ENCODE results near the gene HYAL1.
"Not testable (repeated sequence)": the region's sequence is repeated elsewhere in the genome, so short reads cannot be mapped to it uniquely, and the experiment has no call there.

HYAL1 gene

GRCh38 chr3:50318163-50318562, 14.8 kb upstream of the HYAL1 start:
- no peak for DNase-seq

- DNase-seq, result no peak
Measured at GRCh38 chr3:50317300-50317699, 13.9 kb upstream of the HYAL1 start.

- peak; percentile 53 for DNase-seq
Measured at GRCh38 chr3:50316657-50317242, 13.4 kb upstream of the HYAL1 start.

- no peak for DNase-seq
Measured at GRCh38 chr3:50314816-50315215, 11.4 kb upstream of the HYAL1 start.

GRCh38 chr3:50314342-50314741, 11.0 kb upstream of the HYAL1 start:
- DNase-seq, result no peak

GRCh38 chr3:50312041-50312440, 8.7 kb upstream of the HYAL1 start:
- DNase-seq, result not testable (repeated sequence)

GRCh38 chr3:50304601-50305000, 1.2 kb upstream of the HYAL1 start:
- DNase-seq, result no peak

- no peak for DNase-seq
Measured at GRCh38 chr3:50302095-50303012, 1.0 kb downstream of the HYAL1 start.

- DNase-seq, result no peak
Measured at GRCh38 chr3:50300681-50301254, 2.6 kb downstream of the HYAL1 start.

- DNase-seq, result no peak
Measured at GRCh38 chr3:50299929-50300680, 3.3 kb downstream of the HYAL1 start.

- no peak for DNase-seq
Measured at GRCh38 chr3:50299638-50299928, 3.8 kb downstream of the HYAL1 start.

- DNase-seq, result peak; percentile 99
Measured at GRCh38 chr3:50298836-50299637, 4.3 kb downstream of the HYAL1 start, which contains the start of the genes HYAL3 and NAA80. Gene HYAL3, minus strand, starts transcription at chr3:50299405. Its CDS starts 3,803 bp downstream, at chr3:50295602. Gene NAA80, minus strand, starts transcription at chr3:50299405. Its CDS starts 1,942 bp downstream, at chr3:50297463.

GRCh38 chr3:50297896-50298725, 5.3 kb downstream of the HYAL1 start:
- DNase-seq, result no peak

- DNase-seq, result no peak
Measured at GRCh38 chr3:50297384-50297775, 6.0 kb downstream of the HYAL1 start.

GRCh38 chr3:50296721-50297383, 6.5 kb downstream of the HYAL1 start:
- no peak for DNase-seq

GRCh38 chr3:50295553-50296431, 7.6 kb downstream of the HYAL1 start:
- no peak for DNase-seq

GRCh38 chr3:50294492-50295403, 8.6 kb downstream of the HYAL1 start:
- no peak for DNase-seq

GRCh38 chr3:50294089-50294488, 9.3 kb downstream of the HYAL1 start:
- no peak for DNase-seq
